HUDEP-2 (cell line): Measurements from ENCODE around the gene KIF26A.

ENCODE experiments used
- DNase-seq, 76 experiments: peaks; one replicate each; lab custom pipeline; 2025; ENCODE audit not compliant: unreplicated experiment in 76 of 76; lab: John Stamatoyannopoulos, UW

The KIF26A gene

DNA sequence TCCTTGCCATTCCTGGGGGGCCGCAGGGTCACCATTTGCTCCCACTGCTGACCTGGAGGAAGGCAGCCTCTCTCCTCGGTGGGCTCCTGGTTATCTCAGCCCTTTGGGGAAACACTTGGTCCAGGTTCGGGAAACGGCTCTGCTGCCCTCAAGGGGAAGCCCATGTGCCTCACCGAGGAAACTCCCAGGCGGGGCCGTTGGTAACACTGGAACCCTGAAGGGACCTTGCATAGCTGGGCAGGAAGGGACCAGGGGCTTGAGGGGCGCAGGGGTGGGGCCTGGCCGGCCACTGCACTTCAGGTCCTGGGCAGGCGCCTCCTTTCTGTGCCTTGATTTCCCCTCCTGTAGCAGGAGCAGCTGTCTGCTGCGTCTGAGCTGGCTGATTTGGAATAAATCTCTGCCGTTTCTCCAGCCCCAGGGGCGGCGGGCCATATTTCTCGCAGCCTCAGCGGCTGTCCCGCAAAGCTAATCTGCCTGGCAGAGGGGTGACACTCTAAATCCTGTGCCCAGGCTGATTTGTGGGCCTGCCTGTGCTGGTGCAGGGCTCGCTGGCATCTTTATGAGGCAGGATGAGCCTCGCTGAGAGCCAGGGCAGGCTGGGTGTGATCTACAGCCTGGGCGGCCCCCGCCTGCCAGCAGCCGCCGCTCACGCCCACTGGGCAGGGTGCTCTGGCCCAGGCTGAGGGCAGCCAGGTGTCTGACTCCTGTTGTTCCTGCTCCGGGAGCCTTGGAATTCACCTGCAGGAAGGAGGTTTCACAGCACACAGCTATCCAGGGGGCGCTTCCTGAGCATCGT is 49.7 kb downstream of the KIF26A start:
- DNase-seq, result no peak

DNA sequence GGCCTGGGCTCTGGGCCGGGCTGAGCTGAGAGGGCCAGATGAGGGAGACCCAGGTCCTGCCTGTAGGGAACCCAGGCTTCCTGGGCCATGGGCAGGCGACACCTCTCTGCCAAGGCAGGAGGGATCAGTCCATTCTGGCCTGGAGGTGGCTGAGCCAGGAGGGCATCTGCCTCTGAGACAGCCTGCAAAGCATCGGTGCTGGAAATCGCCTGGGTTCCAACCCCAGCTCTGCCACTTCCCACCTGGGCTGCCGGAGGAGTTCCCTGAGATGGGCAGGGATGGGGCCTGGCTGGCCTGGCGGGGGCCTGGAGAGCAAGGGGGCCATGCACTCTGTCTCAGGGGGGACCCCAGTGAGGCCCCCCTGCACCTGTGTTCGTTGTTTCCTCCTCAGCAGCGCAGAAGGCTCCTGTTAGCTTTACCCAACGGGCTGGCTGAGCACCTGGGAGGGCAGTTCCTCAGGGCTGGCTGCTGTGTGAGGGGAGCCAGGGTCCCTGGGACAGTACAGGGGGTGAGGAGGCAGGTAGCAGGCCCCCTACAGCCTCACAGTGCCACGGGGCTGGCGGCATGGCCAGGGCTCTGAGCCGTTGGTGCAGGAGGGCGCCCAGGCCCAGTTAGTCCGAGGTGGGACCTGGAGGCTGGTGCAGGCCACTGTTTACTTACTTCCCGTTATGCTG is 50.5 kb downstream of the KIF26A start:
- DNase-seq, result no peak

DNA sequence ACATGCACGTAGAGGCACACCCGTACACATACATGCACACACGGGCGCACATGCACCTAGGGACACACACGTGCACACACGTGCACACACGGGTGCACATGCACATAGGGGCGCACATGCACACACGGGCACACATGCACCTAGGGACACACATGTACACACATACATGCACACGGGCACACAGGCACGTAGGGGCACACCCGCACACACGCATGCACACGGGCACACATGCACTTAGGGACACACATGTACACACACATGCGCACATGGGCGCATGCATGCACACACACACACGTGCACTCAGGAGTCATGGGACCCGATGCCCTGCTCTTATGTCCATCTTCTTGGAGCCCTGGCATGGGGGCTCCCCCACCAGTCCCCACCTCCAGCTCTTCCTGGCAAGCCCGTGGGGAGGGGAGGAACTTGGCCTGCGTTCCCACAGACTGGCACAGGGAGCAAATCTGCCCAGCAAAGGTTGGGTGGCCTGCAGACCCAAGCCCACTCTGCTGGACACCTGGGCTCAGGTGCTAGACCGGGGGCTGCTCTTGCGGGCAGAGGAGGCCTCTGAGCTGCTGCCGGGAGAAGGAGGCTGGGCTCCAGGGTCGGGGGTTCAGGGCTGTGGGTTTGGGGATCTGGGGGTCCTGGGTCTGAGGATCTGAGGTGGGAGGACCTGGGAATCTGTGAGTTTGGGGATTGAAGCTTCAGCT is 51.4 kb downstream of the KIF26A start:
- DNase-seq, result no peak

DNA sequence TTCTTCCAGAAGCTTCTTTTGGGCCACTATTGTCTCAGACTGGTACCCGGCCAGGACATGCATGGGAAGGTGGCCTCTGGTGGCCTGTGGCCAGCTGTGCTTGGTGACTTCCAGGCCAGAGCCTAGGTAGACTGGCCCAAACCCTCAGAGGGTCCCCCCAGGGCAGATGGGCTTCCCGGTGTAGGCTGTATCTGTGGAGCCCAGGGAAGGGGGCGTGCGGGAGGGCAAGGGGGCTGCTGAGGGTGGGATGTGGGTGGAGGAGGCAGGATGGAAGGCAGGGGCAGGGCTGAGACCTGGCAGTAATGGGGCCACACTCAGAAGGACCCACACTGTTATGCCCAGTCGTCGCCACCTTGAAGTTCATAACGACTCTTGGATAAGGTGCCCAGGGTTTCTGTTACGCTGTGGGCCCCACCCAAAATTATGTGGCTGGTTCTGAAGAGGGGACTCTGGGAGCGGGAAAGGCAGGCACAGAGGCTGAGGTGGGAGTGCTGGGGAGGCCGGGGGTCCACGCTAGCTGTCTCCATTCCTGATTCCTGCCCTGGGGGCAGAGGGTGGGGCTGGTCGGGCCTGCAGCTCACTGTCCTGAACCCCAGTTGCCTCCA is 52.1 kb downstream of the KIF26A start:
- no peak for DNase-seq

DNA sequence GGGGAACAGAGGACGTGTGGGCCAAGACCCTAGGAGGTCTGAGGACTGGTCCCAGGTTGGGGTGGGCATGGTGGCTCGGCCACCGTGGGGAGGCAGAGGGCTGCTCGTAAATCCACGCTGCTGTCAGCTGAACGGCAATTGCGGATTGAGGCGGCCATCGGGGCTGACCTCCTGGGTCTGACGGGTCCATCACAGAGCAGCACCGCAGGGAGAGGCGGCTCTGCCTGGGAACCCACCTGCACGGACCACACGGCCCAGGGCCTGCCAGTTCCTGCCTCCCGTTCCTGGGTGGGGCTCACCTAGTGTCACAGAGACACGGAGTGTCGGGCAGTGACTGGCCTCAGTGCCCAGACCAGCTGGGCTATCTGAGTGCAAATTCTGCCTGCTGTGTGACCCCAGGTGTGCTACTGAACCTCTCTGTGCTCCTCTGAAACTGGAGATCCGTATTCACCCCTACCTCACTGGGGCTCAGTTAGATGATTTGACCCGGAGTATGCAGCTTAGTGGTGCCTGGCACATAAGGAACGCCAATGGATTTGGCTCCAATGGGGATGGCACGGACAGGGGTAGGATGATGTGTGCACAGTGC is 53.1 kb downstream of the KIF26A start:
- DNase-seq, result no peak

- DNase-seq, result no peak
These were observed 53.9 kb downstream of the KIF26A start for GRCh38 chr14:104192146-104192882.

DNA sequence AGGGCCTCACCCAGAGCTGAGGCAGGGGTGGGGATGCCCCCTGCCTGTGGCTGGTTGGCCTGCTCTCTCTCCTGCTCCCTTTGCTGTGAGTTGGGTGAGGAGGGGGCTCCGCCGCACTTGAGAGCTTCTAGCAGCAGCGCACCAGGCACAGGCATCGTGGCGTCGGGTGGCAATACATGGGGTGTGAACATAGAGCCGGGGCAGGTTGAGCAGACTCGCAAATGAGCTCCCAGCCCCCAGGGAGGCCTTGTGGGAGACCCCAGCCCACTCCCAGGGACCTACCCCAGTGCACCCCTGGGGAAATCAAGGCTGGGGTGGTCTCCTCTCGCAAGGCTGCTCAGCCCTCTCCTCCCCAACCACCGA is 54.5 kb downstream of the KIF26A start:
- DNase-seq, result no peak

DNA sequence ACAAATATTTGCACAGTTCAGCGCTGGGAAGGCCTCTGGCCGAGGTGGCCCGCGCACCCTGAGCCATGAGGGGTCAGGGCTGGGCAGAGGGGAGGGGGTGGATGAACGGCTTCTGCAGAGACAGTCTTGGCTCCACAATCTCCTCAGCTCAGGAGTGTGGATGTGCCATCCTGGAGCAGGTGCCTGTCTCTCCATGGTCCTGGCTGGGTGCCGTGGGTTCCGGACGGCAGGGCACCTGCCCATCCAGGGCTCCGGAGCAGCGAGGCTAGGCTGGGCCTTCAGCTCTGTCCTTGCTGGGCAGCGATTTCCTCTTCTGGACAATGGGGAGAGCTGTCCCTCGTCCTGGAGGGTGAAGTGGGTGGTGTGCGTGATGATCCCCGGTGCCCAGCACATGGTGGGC is 55.6 kb downstream of the KIF26A start:
- no peak for DNase-seq

DNA sequence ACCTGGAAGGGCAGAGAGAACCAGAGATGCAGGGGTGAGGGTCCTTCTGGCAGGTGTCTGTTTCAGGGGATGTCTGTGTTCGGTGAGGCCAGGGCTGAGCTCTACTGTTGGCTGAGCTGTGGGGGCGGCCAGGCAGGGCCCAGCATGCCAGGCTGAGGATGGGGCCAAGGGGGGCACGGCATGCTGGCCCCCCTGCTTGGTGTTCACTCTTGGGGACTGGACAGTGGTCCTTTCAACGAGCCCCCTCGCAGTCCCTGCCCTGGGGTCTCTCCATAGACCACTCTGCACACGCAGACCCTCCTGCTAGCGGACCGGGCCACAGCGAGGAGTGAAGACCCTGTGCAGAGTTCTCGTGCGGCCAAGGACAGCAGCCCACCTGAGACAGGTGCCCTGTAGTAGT is 56.3 kb downstream of the KIF26A start:
- no peak for DNase-seq

GRCh38 chr14:104195361-104195760 is 57.0 kb downstream of the KIF26A start:
- DNase-seq, result no peak

- DNase-seq, result no peak
These were observed 57.5 kb downstream of the KIF26A start for GRCh38 chr14:104195878-104196277.

DNA sequence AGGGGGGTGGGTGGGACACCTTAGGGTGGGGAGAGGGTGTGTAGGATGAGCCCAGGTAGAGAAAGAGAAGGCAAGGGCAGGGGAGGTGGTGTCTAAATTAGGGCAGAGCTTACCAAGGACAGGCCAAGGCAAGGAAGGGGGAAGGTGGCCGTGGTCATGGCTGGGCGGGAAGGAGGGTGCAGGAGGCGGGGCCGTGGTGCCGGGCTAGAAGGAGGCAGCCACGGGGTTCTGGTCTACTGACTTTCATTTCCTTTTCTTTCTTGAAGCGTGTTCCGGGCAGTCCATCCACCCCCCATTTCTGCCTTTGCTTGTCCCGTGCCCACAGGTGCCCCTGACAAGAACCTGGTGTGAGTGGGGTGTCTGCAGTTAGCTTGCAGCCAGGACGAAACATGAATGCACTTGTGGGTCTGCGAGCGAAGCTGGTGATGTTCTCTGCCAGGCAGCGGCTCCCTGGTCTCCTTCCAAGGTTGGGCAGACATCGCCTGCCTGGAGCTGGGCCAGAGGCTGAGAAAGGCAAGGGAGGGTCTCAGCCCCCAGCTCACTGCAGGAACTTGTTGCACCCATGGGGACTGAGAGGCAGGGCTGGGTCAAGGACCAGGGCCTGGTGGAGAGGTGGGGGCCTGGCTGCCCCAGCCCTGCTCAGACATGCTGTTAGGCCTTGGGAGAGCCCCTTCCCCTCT is 58.2 kb downstream of the KIF26A start:
- DNase-seq, result no peak

DNA sequence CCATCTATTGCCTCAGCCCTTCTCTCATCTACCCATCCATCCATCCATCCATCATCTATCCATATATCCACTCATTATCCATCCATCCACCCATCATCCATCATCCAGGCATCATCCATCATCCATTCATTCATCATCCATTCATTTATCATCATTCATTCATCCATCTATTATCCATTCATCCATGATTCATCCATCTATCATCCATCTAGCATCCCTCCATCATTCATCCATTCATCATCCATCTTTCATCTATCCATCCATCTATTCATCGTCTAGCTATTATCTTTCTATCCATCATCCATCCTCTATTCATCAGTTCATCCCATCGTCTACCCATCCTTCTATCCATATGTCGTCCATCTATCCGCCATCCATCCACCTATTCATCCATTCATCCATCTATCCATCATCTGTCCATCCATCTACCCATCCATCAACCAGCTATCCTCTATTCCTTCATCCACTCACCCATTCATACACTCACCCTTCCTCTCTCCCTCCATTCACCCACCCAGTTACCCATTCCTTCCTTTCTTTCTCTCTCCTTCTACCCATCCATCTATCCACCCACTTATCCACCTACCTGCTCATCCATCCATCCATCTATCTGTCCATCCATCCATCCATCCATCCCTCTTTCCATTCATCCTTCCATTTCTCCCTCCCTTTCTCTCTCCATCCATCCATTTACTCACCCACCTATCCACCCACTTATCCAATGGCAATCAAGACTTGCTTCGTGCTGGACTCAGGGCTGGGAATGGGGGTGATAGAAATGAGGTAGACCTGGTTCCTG is 59.3 kb downstream of the KIF26A start:
- DNase-seq, result no peak

GRCh38 chr14:104199266-104199895 is 61.0 kb downstream of the KIF26A start:
- DNase-seq, result no peak

GRCh38 chr14:104200106-104200505 is 61.7 kb downstream of the KIF26A start:
- DNase-seq, result no peak

DNA sequence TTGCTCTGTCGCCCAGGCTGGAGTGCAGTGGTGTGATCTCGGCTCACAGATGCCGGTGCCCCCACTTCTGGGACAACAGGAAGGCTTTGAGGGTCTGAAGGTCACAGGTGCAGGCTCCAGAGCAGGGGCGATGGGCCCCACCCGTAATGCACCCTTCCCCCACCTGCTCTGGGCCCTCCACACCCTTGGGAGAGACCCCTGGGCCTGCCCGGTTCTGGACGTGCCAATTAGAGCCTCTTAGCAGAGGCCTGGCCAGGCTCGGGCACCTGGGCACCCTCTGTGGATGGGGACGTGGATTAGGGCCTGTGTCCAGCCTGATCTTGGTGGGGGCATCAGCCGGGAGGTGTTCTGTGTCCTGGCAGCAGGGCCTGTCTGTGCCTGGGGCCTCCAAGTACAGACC is 62.2 kb downstream of the KIF26A start:
- no peak for DNase-seq

- DNase-seq, result no peak
These were observed 62.7 kb downstream of the KIF26A start for GRCh38 chr14:104201063-104201462.

DNA sequence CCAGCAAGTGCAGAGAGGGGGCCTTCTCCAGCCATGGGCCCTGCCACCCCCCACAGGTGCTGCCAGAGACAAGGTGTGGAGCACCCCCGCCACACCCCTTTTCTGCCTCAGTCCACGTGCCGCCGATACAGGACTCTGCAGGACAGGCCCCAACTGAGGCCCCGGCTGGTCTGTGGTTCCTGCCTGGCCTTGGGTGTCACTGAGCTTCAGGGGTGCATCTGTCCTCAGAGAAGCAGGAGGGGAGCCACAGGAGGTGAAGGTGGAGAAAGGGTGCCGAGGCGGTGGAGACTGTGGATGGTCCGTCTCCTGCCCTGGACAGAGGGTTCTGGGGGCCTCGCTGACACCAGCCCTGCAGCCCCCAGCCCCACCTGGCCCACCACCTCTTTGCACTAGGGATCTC is 63.1 kb downstream of the KIF26A start:
- no peak for DNase-seq
